ENCODE measurements around the gene TMCC1. TPM values are rescaled to one million over a fixed set of nuclear protein-coding genes. Genes with fewer than 3 reads are reported as not detected.

TMCC1 gene
- total and polyA plus RNA-seq, 10 of the 15 experiments (the other 5 are each of a cell fraction or from before 2014, with no cell fraction given) = 2.3 to 21.1 (median 8.4) TPM

- SMC1A ChIA-PET (ENCODE audit: uncharacterized antibody, unreplicated experiment) = no interaction called here
- H3K9me3 ChIP-seq (replicated peaks; ENCODE audit: control insufficient read depth, insufficient read depth, low read length) = no peaks in the 10 kb centered on the region
- POLR2A ChIA-PET = no interaction called here
- CTCF ChIA-PET = interaction anchor here (3.6 kb wide), 1 partner anchor 158 kb away, joined by 30 read pairs; no protein-coding TSS in a partner anchor
- H3K27me3 ChIP-seq (replicated peaks in 1 of 2; ENCODE audit: control insufficient read depth in 2 of 2, insufficient read depth in 2 of 2, low read length in 1 of 2) = no peaks in the 10 kb centered on the region; a peak in 1 of 4 replicates
- 44% methylated on average over 3 of the region's 3 CpGs for WGBS (ENCODE audit: insufficient coverage, insufficient replicate concordance, low lambda C conversion rate, missing lambda C conversion rate)
- DNase-seq (ENCODE audit: low read depth, low spot score) (no peak), FAIRE-seq (no peak), ATAC-seq (no peak)
- no peak overlapping the region for H3K4me2 ChIP-seq (ENCODE audit: control insufficient read depth, insufficient read depth)
- no peak overlapping the region for H3K27ac ChIP-seq (ENCODE audit: control insufficient read depth, insufficient read depth)
- no peaks in the 10 kb centered on the region for H4K20me1 ChIP-seq (ENCODE audit: control insufficient read depth, insufficient read depth)
- no peaks in the 10 kb centered on the region for H3K4me1 ChIP-seq (ENCODE audit: control insufficient read depth, insufficient read depth, low read length)
- H2AFZ ChIP-seq (ENCODE audit: control insufficient read depth, low read depth, low read length) = no peak overlapping the region
- no TSS peak for BruUV-seq (replicated peaks)
- RAD21 ChIA-PET (ENCODE audit: unreplicated experiment) = interaction anchor here (1.1 kb wide), 1 partner anchor 172 kb away, joined by 3 read pairs; no protein-coding TSS in a partner anchor
- intact Hi-C loops (cut with micrococcal nuclease; ENCODE audit: unreplicated experiment) = loop anchor here (5.0 kb wide), 1 partner anchor 52 kb away; no protein-coding TSS in a partner anchor
- H3K9ac ChIP-seq (ENCODE audit: control insufficient read depth, insufficient read depth, low read length) = no peak overlapping the region
- H3K79me2 ChIP-seq (ENCODE audit: control insufficient read depth, insufficient read depth, low read length) = no peaks in the 10 kb centered on the region
- in situ Hi-C loops (cut with MboI) = no loop called here
- no peaks in the 10 kb centered on the region for H3K36me3 ChIP-seq (ENCODE audit: control insufficient read depth in 2 of 2, insufficient read depth in 2 of 2, low read length in 1 of 2)
- H3K4me3 ChIP-seq = no peak overlapping the region
- TF ChIP-seq POLR2AphosphoS5 (IDR thresholded peaks at IDR 0.05; ENCODE audit: low read length) (no peak), FOXK2 (IDR thresholded peaks at IDR 0.05) (no peak), MAX (IDR thresholded peaks at IDR 0.05; ENCODE audit: low read depth, low read length) (no peak), PBX3 (IDR thresholded peaks at IDR 0.05; ENCODE audit: insufficient replicate concordance, low read depth, low read length) (no peak), HDAC6 (IDR thresholded peaks at IDR 0.05; ENCODE audit: unreplicated experiment) (no peak), REST (IDR thresholded peaks at IDR 0.05; ENCODE audit: low read depth, low read length) (no peak), HDAC2 (IDR thresholded peaks at IDR 0.05) (no peak), SUZ12 (IDR thresholded peaks at IDR 0.05; ENCODE audit: unreplicated experiment) (no peak), MYC (IDR thresholded peaks at IDR 0.05; ENCODE audit: insufficient read depth, insufficient read length, insufficient replicate concordance, low read length, severe bottlenecking) (no peak), NKRF (conservative IDR thresholded peaks at IDR 0.05) (no peak), POLR2AphosphoS2 (IDR thresholded peaks at IDR 0.05; ENCODE audit: low read depth, low read length) (no peak), PRDM15 (CRISPR knock-in tag; IDR thresholded peaks at IDR 0.05) (no peak), JUNB (IDR thresholded peaks at IDR 0.05) (no peak)
Observed at GRCh38 chr3:129940086-129940485, 46.6 kb upstream of the TMCC1 start.

All from GM12878 (cell line).